ENCODE measurements around the gene PPEF2. TPM values are rescaled to one million over a fixed set of nuclear protein-coding genes. Genes with fewer than 3 reads are reported as not detected.

PPEF2 gene
- total RNA-seq, 4 donors from 2014 or later: not detected

- WGBS, 2 donors: 59 to 71% methylated on average over 2 of the region's 2 CpGs
- Histone ChIP-seq H3K4me3 (replicated peaks in 1 of 3) (no peak overlapping the region), H3K36me3 (no peaks in the 10 kb centered on the region), H3K4me1 (peaks cover 0 to 7% of the 10 kb centered on the region in 2 donors), H3K27ac (no peak overlapping the region), H3K27me3 (no peaks in the 10 kb centered on the region), H3K9me3 (no peaks in the 10 kb centered on the region)
- no peak for DNase-seq
- no peak for TF ChIP-seq CTCF (IDR thresholded peaks at IDR 0.05)
- TF ChIP-seq POLR2A (IDR thresholded peaks at IDR 0.05): no peak
- intact Hi-C loops (cut with DNase I): no loop called here
Observed at GRCh38 chr4:75823812-75824211, 78.4 kb downstream of the PPEF2 start.

GRCh38 chr4:75822416-75822815, 79.8 kb downstream of the PPEF2 start:
- no peaks in the 10 kb centered on the region for H3K27me3 ChIP-seq
- TF ChIP-seq POLR2A (IDR thresholded peaks at IDR 0.05) (no peak), CTCF (IDR thresholded peaks at IDR 0.05) (no peak)
- H3K36me3 ChIP-seq: no peaks in the 10 kb centered on the region
- no peak overlapping the region for H3K4me3 ChIP-seq (replicated peaks in 1 of 3)
- H3K27ac ChIP-seq: no peak overlapping the region
- WGBS, 2 donors: 92 to 94% methylated on average over 5 of the region's 5 CpGs
- H3K9me3 ChIP-seq: no peaks in the 10 kb centered on the region
- H3K4me1 ChIP-seq: peaks cover 10 to 15% of the 10 kb centered on the region in 2 donors
- intact Hi-C loops (cut with DNase I): no loop called here
- DNase-seq: no peak

- Histone ChIP-seq H3K27me3 (no peaks in the 10 kb centered on the region), H3K9me3 (no peaks in the 10 kb centered on the region), H3K27ac (no peak overlapping the region), H3K36me3 (no peaks in the 10 kb centered on the region), H3K4me3 (replicated peaks in 1 of 3) (no peak overlapping the region), H3K4me1 (peaks cover 10 to 15% of the 10 kb centered on the region in 2 donors)
- peak in 1 of 2 donors; percentile 41 for DNase-seq
- TF ChIP-seq CTCF (IDR thresholded peaks at IDR 0.05) (no peak), POLR2A (IDR thresholded peaks at IDR 0.05) (no peak)
- 89 to 92% methylated on average over 5 of the region's 5 CpGs for WGBS, 2 donors
- intact Hi-C loops (cut with DNase I): no loop called here
Observed at GRCh38 chr4:75821966-75822365, 80.3 kb downstream of the PPEF2 start.

GRCh38 chr4:75821216-75821615, 81.0 kb downstream of the PPEF2 start:
- no peak overlapping the region for H3K4me3 ChIP-seq (replicated peaks in 1 of 3)

GRCh38 chr4:75820676-75821075, 81.6 kb downstream of the PPEF2 start:
- no peaks in the 10 kb centered on the region for H3K36me3 ChIP-seq
- H3K4me3 ChIP-seq (replicated peaks in 1 of 3): no peak overlapping the region
- peaks cover 10 to 15% of the 10 kb centered on the region in 2 donors for H3K4me1 ChIP-seq
- 81 to 98% methylated on average over 3 of the region's 3 CpGs for WGBS, 2 donors
- H3K27ac ChIP-seq: no peak overlapping the region
- no peak for DNase-seq
- no peaks in the 10 kb centered on the region for H3K27me3 ChIP-seq
- TF ChIP-seq POLR2A (IDR thresholded peaks at IDR 0.05) (no peak), CTCF (IDR thresholded peaks at IDR 0.05) (no peak)
- intact Hi-C loops (cut with DNase I): no loop called here
- no peaks in the 10 kb centered on the region for H3K9me3 ChIP-seq

More at GRCh38 chr4:75821216-75821615, 81.0 kb downstream of the PPEF2 start:
- no peaks in the 10 kb centered on the region for H3K27me3 ChIP-seq
- intact Hi-C loops (cut with DNase I): no loop called here
- DNase-seq: no peak
- H3K27ac ChIP-seq: no peak overlapping the region
- TF ChIP-seq POLR2A (IDR thresholded peaks at IDR 0.05) (no peak), CTCF (IDR thresholded peaks at IDR 0.05) (no peak)
- no peaks in the 10 kb centered on the region for H3K9me3 ChIP-seq
- no peaks in the 10 kb centered on the region for H3K36me3 ChIP-seq
- 96 to 97% methylated on average over 3 of the region's 3 CpGs for WGBS, 2 donors
- H3K4me1 ChIP-seq: peaks cover 10 to 15% of the 10 kb centered on the region in 2 donors

Measured in thyroid gland (tissue), 4 donors.